GM23338 (cell line): Measurements from ENCODE around the gene KAZN. TPM values are rescaled to one million over a fixed set of nuclear protein-coding genes. Genes with fewer than 3 reads are reported as not detected.

Source experiments
- ATAC-seq: fragments of 200-7000 bp; cut with Tn5 transposase; 3 replicates; pipeline ENCODE4 v1.9.1; 2020
- DNase-seq: peaks from one replicate; pipeline ENCODE4 v3.0.0-alpha.2; 2015; ENCODE audit warnings: low spot score
- H2AFZ ChIP-seq: fragments of 200-600 bp; sonication (generic); 2 replicates; pipeline ENCODE4 v1.8.0; 2016; ENCODE audit warnings: antibody characterized with exemption, mild to moderate bottlenecking, moderate library complexity
- H3F3A ChIP-seq: fragments of 200-600 bp; sonication (generic); replicated peaks from 2 replicates; pipeline ENCODE4 v1.8.0; 2017; ENCODE audit warnings: antibody characterized with exemption, mixed run types, low read depth
- H3K27ac ChIP-seq: fragments of 200-600 bp; sonication (generic); 2 replicates; pipeline ENCODE4 v1.6.1; 2016; ENCODE audit warnings: low read depth
- H3K27me3 ChIP-seq: fragments of 200-600 bp; sonication (generic); 2 replicates; pipeline ENCODE4 v1.8.0; 2016; ENCODE audit warnings: mild to moderate bottlenecking, mixed run types, moderate library complexity; ENCODE audit not compliant: insufficient read depth
- H3K36me3 ChIP-seq: fragments of 200-600 bp; sonication (generic); 2 replicates; pipeline ENCODE4 v1.8.0; 2016; ENCODE audit warnings: mild to moderate bottlenecking; ENCODE audit not compliant: insufficient read depth
- H3K4me1 ChIP-seq: fragments of 200-600 bp; sonication (generic); 2 replicates; pipeline ENCODE4 v1.8.0; 2016; ENCODE audit warnings: mild to moderate bottlenecking, moderate library complexity; ENCODE audit not compliant: insufficient read depth
- H3K4me2 ChIP-seq: fragments of 200-600 bp; sonication (generic); 2 replicates; pipeline ENCODE4 v1.7.1; 2017; ENCODE audit warnings: mixed run types
- H3K4me3 ChIP-seq: fragments of 200-600 bp; sonication (generic); 2 replicates; pipeline ENCODE4 v1.6.1; 2016; ENCODE audit warnings: mixed run types
- H3K79me2 ChIP-seq: fragments of 200-600 bp; sonication (generic); replicated peaks from 2 replicates; pipeline ENCODE4 v1.8.0; 2017; ENCODE audit warnings: mild to moderate bottlenecking; ENCODE audit not compliant: insufficient read depth
- H3K9me2 ChIP-seq: fragments of 200-600 bp; sonication (generic); 2 replicates; pipeline ENCODE4 v1.8.0; 2017; ENCODE audit not compliant: insufficient read depth
- H4K20me1 ChIP-seq: fragments of 200-600 bp; sonication (generic); replicated peaks from 2 replicates; pipeline ENCODE4 v1.8.0; 2017; ENCODE audit warnings: mild to moderate bottlenecking; ENCODE audit not compliant: insufficient read depth
- H3K27ac Mint-ChIP-seq: 2 replicates; pipeline ENCODE4 v1.8.0; 2020; ENCODE audit warnings: inconsistent platforms, mild to moderate bottlenecking, moderate library complexity, mixed read lengths
- H3K27me3 Mint-ChIP-seq: 3 replicates; pipeline ENCODE4 v1.8.0; 2022; ENCODE audit warnings: low read depth, mild to moderate bottlenecking, moderate library complexity, mixed read lengths, inconsistent platforms; ENCODE audit not compliant: insufficient read depth, poor library complexity
- H3K36me3 Mint-ChIP-seq: 3 replicates; pipeline ENCODE4 v1.8.0; 2021; ENCODE audit warnings: low read depth, mild to moderate bottlenecking, inconsistent platforms, moderate library complexity, mixed read lengths
- H3K4me1 Mint-ChIP-seq: 3 replicates; pipeline ENCODE4 v1.8.0; 2020; ENCODE audit warnings: mild to moderate bottlenecking, inconsistent platforms, mixed read lengths
- H3K4me3 Mint-ChIP-seq: 3 replicates; pipeline ENCODE4 v1.8.0; 2021; ENCODE audit warnings: moderate library complexity, mild to moderate bottlenecking, inconsistent platforms, mixed read lengths
- H3K9me3 Mint-ChIP-seq: 3 replicates; pipeline ENCODE4 v1.8.0; 2020; ENCODE audit warnings: moderate library complexity, mild to moderate bottlenecking, inconsistent platforms, mixed read lengths
- CREB1 ChIP-seq: fragments of 250-450 bp; sonication (Bioruptor Pico); IDR thresholded peaks from 2 replicates; pipeline ENCODE4 v1.5.0; 2020; ENCODE audit warnings: low read depth, mild to moderate bottlenecking, moderate library complexity
- CTCF ChIP-seq, 2 experiments: fragments of 200-600 bp in 1 of 2; sonication (generic) in 1 of 2; conservative IDR thresholded peaks; 2 replicates each; pipeline versions ENCODE4 v1.5.1 to v1.6.1; 2016 to 2017; ENCODE audit warnings: antibody characterized with exemption in 2 of 2, low read depth in 2 of 2, mild to moderate bottlenecking in 2 of 2, moderate library complexity in 1 of 2
- ETS1 ChIP-seq: IDR thresholded peaks from 2 replicates; pipeline ENCODE4 v1.6.1; 2016; ENCODE audit warnings: antibody characterized with exemption
- JUNB ChIP-seq: IDR thresholded peaks from one replicate; pipeline ENCODE4 v1.6.1; 2016; ENCODE audit warnings: antibody characterized with exemption; ENCODE audit not compliant: unreplicated experiment
- NANOG ChIP-seq: IDR thresholded peaks from 2 replicates; pipeline ENCODE4 v1.6.1; 2016; ENCODE audit warnings: antibody characterized with exemption, borderline replicate concordance
- REST ChIP-seq: IDR thresholded peaks from one replicate; pipeline ENCODE4 v1.6.1; 2018; ENCODE audit warnings: antibody characterized with exemption; ENCODE audit not compliant: unreplicated experiment
- STAT1 ChIP-seq: IDR thresholded peaks from one replicate; pipeline ENCODE4 v1.6.1; 2016; ENCODE audit warnings: antibody characterized with exemption; ENCODE audit not compliant: unreplicated experiment
- ZNF114 ChIP-seq: fragments of 250-450 bp; sonication (Bioruptor Pico); IDR thresholded peaks from 2 replicates; pipeline ENCODE4 v1.5.0; 2020; ENCODE audit warnings: mild to moderate bottlenecking, moderate library complexity
- ZNF331 ChIP-seq: fragments of 250-450 bp; sonication (Bioruptor Pico); IDR thresholded peaks from 2 replicates; pipeline ENCODE4 v1.5.0; 2020; ENCODE audit warnings: low read depth, mild to moderate bottlenecking, moderate library complexity
- ZNF462 ChIP-seq: fragments of 250-450 bp; sonication (Bioruptor Pico); IDR thresholded peaks from 2 replicates; pipeline ENCODE4 v1.5.0; 2020; ENCODE audit warnings: mild to moderate bottlenecking, moderate library complexity
- polyA plus RNA-seq: library from polyadenylated mRNA; unstranded; fragments of >200 nt; fragmentation: Nextera tagmentation; extraction: Ambion mirVana; gene quantifications from 2 replicates; pipeline ENCODE4 v1.2.1, GENCODE V29; 2016
- total RNA-seq: library from RNA; depleted of rRNA; stranded (reverse); fragments of >200 nt; shearing (Covaris generic); gene quantifications from 2 replicates; pipeline ENCODE4 v1.2.3, GENCODE V29; 2014

KAZN gene
- total and polyA plus RNA-seq, 2 experiments from 2014 or later: 9.9 to 15.0 TPM

GRCh38 chr1:14857436-14858195 is 259.1 kb downstream of the KAZN start (continued):
- TF ChIP-seq ZNF462 (CRISPR knock-in tag): no peak
- no peak for TF ChIP-seq STAT1

GRCh38 chr1:14862114-14862771 is 263.8 kb downstream of the KAZN start:
- Mint-ChIP-seq H3K9me3 (no peaks in the 10 kb centered on the region), H3K4me3 (no peak overlapping the region), H3K27me3 (no peaks in the 10 kb centered on the region), H3K27ac (no peak overlapping the region), H3K4me1 (peaks cover 4% of the 10 kb centered on the region; the same call in 1 of the 3 replicates), H3K36me3 (no peaks in the 10 kb centered on the region)
- H3K9me2 ChIP-seq: no peaks in the 10 kb centered on the region
- H3K4me3 ChIP-seq: no peak overlapping the region
- no peaks in the 10 kb centered on the region for H3K79me2 ChIP-seq
- H4K20me1 ChIP-seq: peaks cover 4% of the 10 kb centered on the region; the same call in 1 of the 2 replicates
- no peaks in the 10 kb centered on the region; the same call in 1 of the 2 replicates for H3K4me1 ChIP-seq
- H2AFZ ChIP-seq: no peak overlapping the region
- DNase-seq (no peak), ATAC-seq (no peak)
- H3K27me3 ChIP-seq: no peaks in the 10 kb centered on the region
- H3K4me2 ChIP-seq: no peak overlapping the region
- H3K36me3 ChIP-seq: no peaks in the 10 kb centered on the region
- H3K27ac ChIP-seq: no peak overlapping the region
- H3F3A ChIP-seq: no peaks in the 10 kb centered on the region
- TF ChIP-seq NANOG (no peak), STAT1 (no peak), CTCF (conservative IDR thresholded peaks at IDR 0.05; ENCODE audit: low read depth in 2 of 2) (no peak), ZNF114 (CRISPR knock-in tag) (no peak), REST (no peak), JUNB (no peak), CREB1 (CRISPR knock-in tag) (no peak), ZNF331 (CRISPR knock-in tag) (no peak), ETS1 (no peak)
